PFSK-1 (cell line): ENCODE results near the gene LIPG.

ENCODE experiments used
- FOXP2 ChIP-seq: optimal IDR thresholded peaks from 2 replicates; pipeline ENCODE3; 2011; ENCODE audit warnings: borderline replicate concordance, control low read depth, inconsistent platforms; ENCODE audit not compliant: insufficient read depth; ENCODE audit errors: extremely low read length, extremely low read depth
- POLR2AphosphoS5 ChIP-seq: IDR thresholded peaks from 2 replicates; pipeline ENCODE4 v1.6.1; 2012; ENCODE audit warnings: low read depth, mild to moderate bottlenecking, control low read depth, low read length, moderate library complexity
- REST ChIP-seq, 2 experiments: IDR thresholded peaks; 2 replicates each; pipeline versions ENCODE4 v1.6.1 to v1.8.0; 2011 to 2012; ENCODE audit warnings: low read depth in 2 of 2, low read length in 2 of 2, control low read depth in 1 of 2, inconsistent platforms in 1 of 2, mild to moderate bottlenecking in 1 of 2, moderate library complexity in 1 of 2; ENCODE audit not compliant: insufficient read depth in 1 of 2
- SIN3A ChIP-seq: IDR thresholded peaks from 2 replicates; pipeline ENCODE4 v1.6.1; 2012; ENCODE audit warnings: mild to moderate bottlenecking, low read length, moderate library complexity, borderline replicate concordance; ENCODE audit not compliant: insufficient read depth
- TAF1 ChIP-seq: IDR thresholded peaks from 2 replicates; pipeline ENCODE4 v1.6.1; 2012; ENCODE audit warnings: low read length, control low read depth, borderline replicate concordance; ENCODE audit not compliant: insufficient read depth

Gene LIPG

GRCh38 chr18:49565101-49565500 lies 3.2 kb downstream of the LIPG start:
- TF ChIP-seq TAF1 (no peak), SIN3A (no peak), REST (IDR thresholded peaks at IDR 0.05; ENCODE audit: insufficient read depth in 1 of 2, low read depth in 2 of 2, low read length in 2 of 2) (no peak), FOXP2 (no peak), POLR2AphosphoS5 (no peak)

- TF ChIP-seq POLR2AphosphoS5 (no peak), REST (IDR thresholded peaks at IDR 0.05; ENCODE audit: insufficient read depth in 1 of 2, low read depth in 2 of 2, low read length in 2 of 2) (no peak), FOXP2 (no peak), TAF1 (no peak), SIN3A (no peak)
Measured at GRCh38 chr18:49565612-49566011, 3.8 kb downstream of the LIPG start.

GRCh38 chr18:49566217-49566770 lies 4.4 kb downstream of the LIPG start:
- TF ChIP-seq POLR2AphosphoS5: no peak
- TF ChIP-seq TAF1: no peak
- no peak for TF ChIP-seq REST (IDR thresholded peaks at IDR 0.05; ENCODE audit: insufficient read depth in 1 of 2, low read depth in 2 of 2, low read length in 2 of 2)
- TF ChIP-seq SIN3A: no peak
- TF ChIP-seq FOXP2: no peak

GRCh38 chr18:49566985-49567384 lies 5.1 kb downstream of the LIPG start:
- no peak for TF ChIP-seq TAF1
- TF ChIP-seq POLR2AphosphoS5: no peak
- no peak for TF ChIP-seq SIN3A
- no peak for TF ChIP-seq FOXP2
- TF ChIP-seq REST (IDR thresholded peaks at IDR 0.05; ENCODE audit: insufficient read depth in 1 of 2, low read depth in 2 of 2, low read length in 2 of 2): no peak

GRCh38 chr18:49569724-49570123 lies 7.9 kb downstream of the LIPG start:
- TF ChIP-seq REST (IDR thresholded peaks at IDR 0.05; ENCODE audit: insufficient read depth in 1 of 2, low read depth in 2 of 2, low read length in 2 of 2) (no peak), SIN3A (no peak), POLR2AphosphoS5 (no peak), TAF1 (no peak), FOXP2 (no peak)
